ENCODE results near the gene ARHGEF3.

The ARHGEF3 gene

DNA sequence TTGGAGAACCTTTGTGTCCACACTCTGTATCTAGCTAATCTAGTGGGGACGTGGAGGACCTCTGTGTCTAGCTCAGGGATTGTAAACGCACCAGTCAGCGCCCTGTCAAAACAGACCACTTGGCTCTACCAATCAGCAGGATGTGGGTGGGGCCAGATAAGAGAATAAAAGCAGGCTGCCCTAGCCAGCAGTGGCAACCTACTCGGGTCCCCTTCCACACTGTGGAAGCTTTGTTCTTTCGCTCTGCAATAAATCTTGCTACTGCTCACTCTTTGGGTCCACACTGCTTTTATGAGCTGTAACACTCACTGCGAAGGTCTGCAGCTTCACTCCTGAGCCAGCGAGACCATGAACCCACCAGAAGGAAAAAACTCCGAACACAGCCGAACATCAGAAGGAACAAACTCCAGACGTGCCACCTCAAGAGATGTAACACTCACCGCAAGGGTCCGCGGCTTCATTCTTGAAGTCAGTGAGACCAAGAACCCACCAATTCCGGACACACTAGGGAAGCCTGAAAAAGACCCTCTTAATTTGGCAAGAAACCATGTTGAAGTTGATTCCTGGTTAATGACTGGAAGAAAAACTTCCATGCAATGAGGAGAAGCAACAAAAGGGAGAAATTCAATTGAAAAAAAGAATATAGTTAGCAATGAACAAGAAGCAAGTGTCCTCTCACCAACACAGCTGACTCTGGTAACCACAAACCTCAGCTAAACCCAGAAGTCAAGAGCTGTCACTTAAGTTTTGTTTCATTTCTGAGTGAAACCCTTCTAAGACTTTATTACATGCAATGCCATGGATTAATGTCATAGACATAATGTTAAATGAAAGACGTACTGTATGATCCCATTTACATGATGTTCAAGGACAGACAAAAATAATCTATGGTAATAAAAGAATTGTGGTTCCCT is 109.0 kb downstream of the ARHGEF3 start:
- in situ Hi-C loops (cut with MboI; ENCODE audit: low sequenced_read_pairs) = loop anchor here (25.0 kb wide), 1 partner anchor 95 kb away; no protein-coding TSS in a partner anchor

DNA sequence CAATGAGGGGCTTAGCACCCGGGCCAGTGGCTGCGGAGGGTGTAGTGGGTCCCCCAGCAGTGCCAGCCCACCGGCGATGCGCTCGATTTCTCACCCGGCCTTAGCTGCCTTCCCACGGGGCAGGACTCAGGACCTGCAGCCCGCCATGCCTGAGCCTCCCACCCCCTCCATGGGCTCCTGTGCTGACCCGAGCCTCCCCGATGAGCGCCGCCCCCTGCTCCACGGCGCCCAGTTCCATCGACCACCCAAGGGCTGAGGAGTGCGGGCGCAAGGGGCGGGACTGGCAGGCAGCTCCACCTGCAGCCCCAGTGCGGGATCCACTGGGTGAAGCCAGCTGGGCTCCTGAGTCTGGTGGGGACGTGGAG is 109.8 kb downstream of the ARHGEF3 start:
- in situ Hi-C loops (cut with MboI; ENCODE audit: low sequenced_read_pairs) = loop anchor here (25.0 kb wide), 1 partner anchor 95 kb away; no protein-coding TSS in a partner anchor

DNA sequence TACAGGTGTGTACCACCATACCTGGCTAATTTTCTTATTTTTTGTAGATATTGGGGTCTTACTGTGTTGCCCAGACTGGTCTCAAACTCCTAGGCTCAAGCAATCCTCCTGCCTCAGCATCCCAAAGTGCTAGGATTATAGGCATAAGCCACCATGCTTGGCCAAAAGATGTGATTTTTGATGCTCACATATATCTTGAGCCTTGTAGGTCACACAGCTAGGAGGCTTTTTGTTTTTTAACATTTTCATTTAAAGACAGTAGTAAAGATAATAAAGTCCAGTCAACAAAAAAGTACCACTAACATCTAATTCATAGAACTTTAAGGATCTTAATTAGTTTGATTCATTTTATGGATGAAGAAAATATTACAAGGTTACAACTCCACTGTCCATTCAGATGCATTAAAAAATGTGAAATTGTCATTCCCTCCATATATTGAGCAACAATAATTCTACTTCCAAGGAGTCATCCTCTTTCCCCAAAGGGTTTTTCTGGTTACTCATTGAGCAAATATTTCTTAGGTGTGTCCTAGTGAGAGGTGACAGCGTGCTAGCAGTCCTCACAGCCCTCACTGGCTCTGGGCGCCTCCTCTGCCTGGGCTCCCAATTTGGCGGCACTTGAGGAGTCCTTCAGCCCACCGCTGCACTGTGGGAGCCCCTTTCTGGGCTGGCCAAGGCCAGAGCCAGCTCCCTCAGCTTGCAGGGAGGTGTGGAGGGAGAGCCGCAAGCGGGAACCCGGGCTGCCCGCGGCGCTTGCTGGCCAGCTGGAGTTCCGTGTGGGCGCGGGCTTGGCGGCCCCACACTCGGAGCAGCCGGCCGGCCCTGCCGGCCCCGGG is 110.4 kb downstream of the ARHGEF3 start:
- in situ Hi-C loops (cut with MboI; ENCODE audit: low sequenced_read_pairs) = loop anchor here (25.0 kb wide), 1 partner anchor 96 kb away; no protein-coding TSS in a partner anchor

DNA sequence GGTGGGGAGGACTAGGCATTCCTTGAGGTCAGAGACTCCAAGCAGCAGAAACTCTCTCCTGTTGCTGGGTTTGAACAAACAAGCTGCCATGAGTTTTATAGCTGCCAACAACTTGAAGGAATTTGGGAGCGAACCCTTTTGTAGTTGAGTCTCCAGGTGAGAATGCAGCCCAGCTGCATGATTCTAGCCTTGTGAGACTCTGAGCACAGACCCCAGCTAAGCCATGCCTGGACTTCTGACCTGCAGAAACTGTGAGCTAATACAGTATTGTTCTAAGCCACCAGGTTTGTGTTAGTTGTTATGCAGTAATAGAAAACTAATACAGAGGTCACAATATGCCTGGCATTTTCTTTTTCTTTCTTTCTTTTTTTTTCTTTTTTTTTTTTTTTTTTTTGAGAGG is 112.4 kb downstream of the ARHGEF3 start:
- in situ Hi-C loops (cut with MboI; ENCODE audit: low sequenced_read_pairs) = loop anchor here (25.0 kb wide), 1 partner anchor 98 kb away; no protein-coding TSS in a partner anchor

DNA sequence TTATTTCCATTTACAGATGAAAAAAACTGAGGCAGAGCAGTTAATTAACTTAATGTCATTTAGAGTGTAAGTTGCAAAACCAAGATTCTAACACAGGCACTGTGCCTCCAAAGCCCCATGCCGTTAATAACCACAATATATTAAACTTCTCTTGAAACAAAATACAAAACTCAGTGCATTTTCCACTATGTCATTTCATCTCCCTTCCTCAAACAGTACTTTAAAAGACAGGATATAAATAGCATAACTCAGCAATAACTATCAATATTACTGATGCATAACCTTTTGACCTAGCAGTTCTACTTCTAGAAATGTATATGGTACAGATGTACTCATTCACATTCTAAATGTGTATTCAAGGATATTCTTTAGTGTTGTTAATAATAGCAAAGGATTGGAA is 113.6 kb downstream of the ARHGEF3 start:
- in situ Hi-C loops (cut with MboI; ENCODE audit: low sequenced_read_pairs) = loop anchor here (25.0 kb wide), 1 partner anchor 99 kb away; no protein-coding TSS in a partner anchor

DNA sequence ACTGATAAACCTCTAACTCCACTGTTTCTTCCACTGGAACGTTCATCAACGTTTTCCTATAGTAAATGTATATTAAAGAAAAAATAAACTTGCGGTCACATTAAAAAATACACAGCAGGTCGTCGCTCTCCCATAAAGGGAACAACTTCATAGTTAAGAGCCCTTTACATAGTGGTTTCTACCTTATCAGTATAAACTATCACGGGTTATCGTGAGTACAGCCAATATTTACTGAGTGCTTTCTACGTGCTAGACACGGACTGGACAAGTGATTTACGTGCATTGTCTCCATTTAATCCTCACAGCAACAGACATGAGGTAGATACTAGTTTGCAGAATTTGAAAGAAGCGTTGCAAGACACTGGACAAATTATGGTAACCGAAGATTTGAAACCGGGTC is 117.7 kb downstream of the ARHGEF3 start:
- in situ Hi-C loops (cut with MboI; ENCODE audit: low sequenced_read_pairs) = loop anchor here (25.0 kb wide), 1 partner anchor 103 kb away; no protein-coding TSS in a partner anchor

DNA sequence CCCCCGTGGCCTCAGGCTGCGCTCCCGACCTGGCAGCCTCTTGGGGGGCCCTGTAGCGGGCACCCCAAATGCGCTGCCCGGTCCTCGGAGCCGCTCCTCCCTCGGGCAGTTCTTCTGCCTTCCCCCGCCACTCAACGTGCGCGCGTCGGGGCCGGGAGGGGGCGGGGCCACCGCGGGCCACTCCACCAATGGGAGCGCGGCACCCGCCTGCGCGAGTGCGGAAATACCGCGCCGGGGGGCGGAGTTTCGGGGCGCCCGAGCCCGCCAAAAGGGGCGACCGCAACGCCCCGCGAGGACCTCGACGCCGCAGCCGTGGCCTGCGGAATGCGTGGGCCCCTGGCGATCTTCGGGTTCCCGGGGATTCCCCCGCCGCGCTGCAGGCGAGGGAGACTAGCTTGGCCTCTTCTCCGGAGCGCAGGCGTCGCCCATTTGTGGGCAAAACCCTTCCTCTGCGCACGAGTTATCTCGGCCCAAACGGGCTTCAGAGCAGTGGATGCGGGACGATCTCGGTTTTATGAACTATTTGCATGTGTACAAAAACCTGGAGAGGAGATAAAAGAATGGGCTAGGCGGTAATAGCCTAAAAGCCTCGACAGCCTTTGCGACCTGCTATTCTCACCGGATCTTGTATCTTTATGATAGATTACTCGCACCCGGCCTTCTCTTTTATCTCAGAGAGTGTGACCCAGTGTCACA is 118.5 kb downstream of the ARHGEF3 start, which contains the start of gene TASOR:
TSS of gene TASOR (minus strand) at position 144 of the 696 bp plus-strand sequence. CDS start 259 bp downstream, outside the sequence.
- in situ Hi-C loops (cut with MboI; ENCODE audit: low sequenced_read_pairs) = loop anchor here (25.0 kb wide), 1 partner anchor 104 kb away; no protein-coding TSS in a partner anchor

DNA sequence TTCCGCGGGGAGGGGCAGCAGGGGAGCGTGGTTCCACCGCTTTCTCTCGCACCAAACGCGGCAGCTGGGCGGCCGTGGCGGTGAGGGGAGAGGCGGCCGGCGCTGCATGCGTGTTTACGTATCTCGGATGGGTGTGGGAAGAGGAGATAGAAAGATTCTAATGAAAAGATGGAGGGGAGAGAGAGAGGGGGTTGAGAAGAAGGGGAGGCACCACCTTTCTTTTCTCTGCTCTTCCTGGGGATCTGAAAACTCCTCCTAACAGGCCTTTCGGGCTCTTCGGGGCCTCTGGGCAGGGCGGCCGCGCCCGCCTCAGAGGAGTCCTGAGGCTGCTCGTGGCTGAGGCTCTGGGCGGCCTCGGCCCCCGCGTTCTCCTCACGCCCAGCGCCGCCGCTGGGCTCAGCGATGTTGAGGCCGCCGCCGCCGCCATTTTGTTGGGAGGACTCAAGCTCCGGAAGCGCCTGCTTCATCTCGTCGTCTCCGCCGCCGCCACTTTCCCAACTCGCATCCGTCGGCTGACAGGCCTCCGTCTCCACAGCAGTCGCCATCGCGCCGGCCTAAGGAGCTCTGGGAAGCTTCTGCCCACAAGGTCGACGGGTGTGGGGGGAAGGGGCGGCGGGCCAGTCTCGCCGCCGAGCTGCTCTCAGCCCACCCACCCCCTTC is 119.2 kb downstream of the ARHGEF3 start:
- in situ Hi-C loops (cut with MboI; ENCODE audit: low sequenced_read_pairs) = loop anchor here (25.0 kb wide), 1 partner anchor 105 kb away; no protein-coding TSS in a partner anchor

DNA sequence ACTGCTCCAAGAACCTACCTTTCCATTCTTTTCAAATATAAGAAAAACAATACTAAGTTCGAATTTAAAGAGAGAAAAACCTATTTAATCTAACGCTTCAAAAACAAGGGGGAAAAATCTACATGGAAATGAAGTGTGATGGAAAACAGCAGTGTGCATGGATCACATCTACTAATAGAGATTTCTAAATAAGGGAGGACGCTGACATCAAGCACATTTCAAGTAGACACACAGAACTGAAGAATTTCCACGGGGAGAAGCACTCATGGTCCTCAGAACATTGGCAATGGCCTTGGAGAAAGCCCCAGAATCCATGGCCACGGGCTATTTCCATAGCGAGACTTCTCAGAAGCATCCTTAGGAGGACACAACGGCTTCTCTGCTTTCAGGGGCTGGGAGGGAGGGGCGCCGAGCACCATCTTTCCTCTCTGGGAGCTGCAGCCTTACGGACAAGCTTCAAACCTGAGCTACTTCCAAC is 119.7 kb downstream of the ARHGEF3 start:
- in situ Hi-C loops (cut with MboI; ENCODE audit: low sequenced_read_pairs) = loop anchor here (25.0 kb wide), 1 partner anchor 105 kb away; no protein-coding TSS in a partner anchor

DNA sequence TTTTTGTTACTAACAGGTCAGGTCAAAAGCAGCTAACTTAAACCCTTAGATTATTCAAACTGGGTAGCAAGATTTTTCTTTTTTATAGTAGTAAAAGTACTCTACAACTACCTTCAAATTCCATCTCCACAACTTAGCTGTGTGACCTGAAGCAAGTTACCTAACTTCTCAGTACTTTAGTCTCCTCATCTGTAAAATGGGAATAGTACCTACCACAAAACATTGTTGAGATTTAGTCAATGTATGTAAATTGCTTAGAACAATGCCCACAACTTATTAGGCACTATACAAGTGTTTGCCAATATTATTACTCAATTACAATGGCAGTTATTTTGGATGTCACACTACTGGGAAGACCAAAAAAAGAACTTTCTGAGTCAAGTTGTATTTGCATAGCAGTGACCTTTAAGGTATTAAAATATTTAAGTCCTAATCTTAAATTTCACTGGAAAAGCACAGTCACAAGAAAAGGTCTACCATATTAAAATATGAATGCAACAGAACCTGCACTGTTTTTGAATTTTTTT is 121.6 kb downstream of the ARHGEF3 start:
- in situ Hi-C loops (cut with MboI; ENCODE audit: low sequenced_read_pairs) = loop anchor here (25.0 kb wide), 1 partner anchor 107 kb away; no protein-coding TSS in a partner anchor

All from HL-60/S4 treated with phorbol 12-myristate 13-acetate at 8.2 ng/mL for 4 days and 3 days (cell line).